Raji (cell line): ENCODE measurements around the gene ARIH2.
A peak's percentile ranks its signal among the peaks of the same experiment; 100 is the strongest.

Experiments used
- POLR2A ChIP-seq: IDR thresholded peaks from 2 replicates; pipeline ENCODE4 v1.6.1; 2011; ENCODE audit warnings: low read depth, low read length, control low read depth; ENCODE audit not compliant: insufficient read depth

The ARIH2 gene

DNA sequence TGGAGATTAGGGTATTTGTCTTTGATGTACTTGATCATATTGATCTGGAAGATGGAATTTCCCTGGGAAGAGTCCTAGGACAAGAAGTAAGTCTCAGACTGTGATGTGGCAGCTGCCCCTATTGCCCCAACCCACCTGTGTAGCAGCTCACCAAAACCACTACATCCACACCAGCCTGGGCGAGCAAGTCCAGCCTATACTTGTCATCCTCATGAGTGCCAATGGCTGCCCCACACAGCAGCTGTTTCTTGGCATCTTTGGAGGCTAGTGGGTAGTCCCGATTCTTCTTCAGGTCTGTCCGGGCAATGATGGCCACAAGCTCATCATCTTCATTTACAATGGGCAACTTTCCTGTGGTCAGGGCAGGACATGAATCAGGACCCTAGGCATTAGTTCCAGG lies 107.9 kb downstream of the ARIH2 start:
- TF ChIP-seq POLR2A, result peak; percentile 48; the same call in 1 of the 2 replicates

DNA sequence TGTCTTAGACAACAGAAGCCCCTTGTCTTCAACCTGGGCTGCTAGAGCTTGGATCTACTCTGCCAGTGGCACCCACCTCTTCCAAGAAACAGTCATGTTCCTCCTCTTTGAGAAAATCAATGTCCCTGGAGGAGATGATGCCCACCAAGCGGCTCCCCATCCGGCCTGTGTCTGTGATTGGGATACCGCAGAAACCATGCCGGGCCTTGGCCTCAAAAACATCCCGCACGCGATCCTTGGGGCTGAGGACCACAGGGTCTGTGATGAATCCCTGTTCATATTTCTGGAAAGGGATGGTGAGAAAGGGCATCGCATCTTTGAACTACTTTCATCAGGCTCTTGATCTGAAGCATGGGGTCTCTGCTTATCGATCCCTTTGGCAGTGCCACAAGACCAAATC lies 109.0 kb downstream of the ARIH2 start:
- TF ChIP-seq POLR2A, result peak; percentile 58

DNA sequence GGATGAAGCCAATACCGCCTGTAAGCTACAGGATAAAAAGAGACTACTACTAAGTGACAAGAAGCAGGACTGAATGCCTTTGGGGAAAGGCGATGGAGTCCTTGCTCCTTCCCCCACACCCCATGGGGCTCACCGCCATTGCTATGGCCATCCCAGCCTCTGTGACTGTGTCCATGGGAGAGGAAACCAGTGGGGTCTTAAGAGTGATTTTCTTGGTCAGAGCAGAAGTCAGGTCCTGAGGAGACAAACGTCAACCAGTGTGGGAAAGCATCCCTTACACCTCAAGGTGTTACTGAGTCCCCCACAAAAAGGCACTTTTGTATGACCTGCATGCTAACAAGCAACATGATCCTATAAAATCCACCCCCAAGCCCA lies 109.6 kb downstream of the ARIH2 start:
- peak; percentile 36; the same call in 1 of the 2 replicates for TF ChIP-seq POLR2A

DNA sequence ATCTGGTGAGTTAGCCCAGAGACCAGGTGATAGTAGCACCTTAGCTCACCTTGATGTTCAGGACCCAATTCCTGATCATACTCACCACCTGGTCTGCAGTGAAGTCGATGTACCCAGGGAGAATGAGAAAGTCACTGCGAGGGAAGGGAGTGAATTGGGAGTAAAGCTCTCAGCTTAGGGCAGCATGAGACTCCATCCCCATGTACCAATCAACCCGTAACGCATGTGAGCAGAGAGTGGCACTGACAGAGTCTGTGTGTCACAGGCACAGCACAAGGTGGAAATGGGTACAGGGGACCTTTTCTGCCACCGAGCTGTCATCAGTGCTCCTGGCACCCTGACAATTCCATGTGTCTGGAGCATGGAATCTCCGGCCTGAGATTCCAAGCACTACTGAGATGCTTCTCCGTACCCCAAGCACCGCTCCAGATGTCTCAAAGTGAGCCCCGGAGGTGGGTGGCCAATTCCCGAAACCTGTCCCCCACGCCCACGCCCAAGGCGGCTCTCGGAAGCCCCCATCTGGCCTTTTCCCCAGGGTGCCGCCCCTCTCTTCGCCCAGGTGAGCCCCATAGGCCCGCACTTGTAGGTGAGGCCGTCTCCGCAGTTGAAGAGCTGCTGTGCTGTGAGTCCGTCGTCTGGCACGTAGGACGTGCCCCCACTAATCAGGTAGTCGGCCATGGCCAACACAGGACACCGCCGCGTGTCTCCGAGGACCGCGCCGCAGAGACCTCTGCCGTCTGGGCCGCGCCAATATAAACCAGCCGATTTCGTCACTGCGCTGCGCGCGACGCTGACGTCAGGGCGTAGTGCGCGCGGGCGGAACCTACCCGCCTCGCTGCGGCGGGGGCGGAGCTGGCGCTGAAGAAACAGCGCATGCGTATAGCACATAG lies 110.3 kb downstream of the ARIH2 start, which contains the start of gene IMPDH2:
IMPDH2 (minus strand) TSS at position 726 of the 890 bp plus-strand sequence; CDS start at position 678, 48 bp downstream.
- peak; percentile 100 for TF ChIP-seq POLR2A

DNA sequence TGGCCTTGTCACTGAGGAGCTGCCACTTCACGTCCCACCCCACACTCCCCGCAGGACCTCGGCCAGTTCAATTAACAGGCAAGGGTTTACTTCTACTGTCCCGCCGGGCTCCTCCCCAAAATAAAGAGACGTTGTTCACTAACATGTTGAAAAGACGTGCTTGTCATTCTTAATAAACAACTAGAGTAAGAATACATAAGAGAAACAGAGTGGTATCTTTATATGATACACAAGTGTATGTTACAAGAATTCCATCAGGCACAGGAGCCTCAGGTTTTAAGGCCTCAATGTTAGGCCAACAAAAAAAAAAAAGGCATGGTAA lies 110.9 kb downstream of the ARIH2 start:
- no peak for TF ChIP-seq POLR2A

DNA sequence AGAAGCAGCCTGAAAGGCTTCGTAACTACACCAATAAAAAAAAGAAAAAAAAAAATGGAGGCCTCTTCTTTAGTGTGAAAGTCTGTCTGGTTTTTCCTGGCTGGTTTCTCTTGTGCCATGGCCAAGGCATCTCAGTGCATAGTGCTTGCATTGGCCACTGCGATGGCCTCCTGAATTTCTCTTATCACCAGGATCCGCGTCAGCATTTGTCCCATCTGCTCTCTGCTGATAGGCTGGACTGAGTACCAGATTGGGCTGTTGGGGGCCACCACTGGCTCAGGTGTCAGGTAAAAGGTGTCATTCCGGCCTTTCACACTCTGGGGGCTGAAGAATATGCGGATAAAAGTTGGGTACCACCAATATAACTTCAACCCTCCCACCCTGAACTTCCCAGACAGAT lies 111.7 kb downstream of the ARIH2 start:
- no peak for TF ChIP-seq POLR2A

DNA sequence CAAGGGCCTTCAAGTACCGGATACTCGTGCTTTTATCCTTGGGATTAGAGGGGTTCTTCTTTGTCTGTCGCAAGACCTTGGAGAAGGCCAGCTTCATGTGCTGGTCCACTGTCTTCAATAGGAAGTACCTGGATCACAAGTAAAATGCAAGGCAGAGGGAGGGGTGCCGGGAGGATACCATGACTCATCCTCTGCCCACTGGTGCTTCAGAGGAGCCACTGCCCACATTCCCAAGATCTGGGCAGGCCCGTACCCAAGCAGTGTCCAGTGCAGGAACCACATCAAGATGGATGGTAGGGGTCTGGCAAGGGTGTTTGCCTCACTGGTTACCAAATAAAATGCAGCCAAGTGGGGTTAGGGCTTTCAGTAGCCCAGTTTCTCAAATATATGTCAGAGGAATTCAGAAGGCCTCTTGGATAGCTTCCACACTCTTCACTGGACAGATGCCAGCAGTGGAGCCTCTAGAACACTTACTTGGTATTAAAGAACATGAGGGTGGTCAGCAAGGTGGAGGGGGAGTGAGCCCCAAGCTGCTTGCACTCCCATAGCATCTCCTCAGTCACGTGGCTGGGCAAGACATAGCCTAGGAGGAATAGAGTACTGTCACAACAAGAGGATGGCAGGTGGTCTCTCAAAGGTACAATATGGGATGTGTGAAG lies 114.1 kb downstream of the ARIH2 start:
- no peak for TF ChIP-seq POLR2A

DNA sequence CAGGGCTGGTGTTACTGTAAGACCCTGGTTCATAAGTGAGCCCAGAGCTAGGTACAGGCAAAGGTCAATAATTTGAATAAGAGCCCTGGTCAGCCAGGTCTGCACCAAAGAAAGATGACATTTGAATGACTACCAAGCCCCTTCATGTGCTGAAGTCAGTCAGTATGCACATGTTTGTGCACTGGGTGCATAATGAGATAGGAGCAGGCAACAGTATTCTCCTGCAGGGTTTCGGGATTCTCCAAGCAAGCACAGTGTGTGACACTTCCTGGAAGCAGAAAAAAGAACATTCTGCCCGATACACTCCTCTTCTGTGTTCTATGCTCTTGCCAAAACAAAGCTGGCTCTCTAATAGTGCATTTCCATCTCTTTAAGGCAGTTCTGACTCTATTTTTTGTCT lies 116.0 kb downstream of the ARIH2 start:
- no peak for TF ChIP-seq POLR2A

DNA sequence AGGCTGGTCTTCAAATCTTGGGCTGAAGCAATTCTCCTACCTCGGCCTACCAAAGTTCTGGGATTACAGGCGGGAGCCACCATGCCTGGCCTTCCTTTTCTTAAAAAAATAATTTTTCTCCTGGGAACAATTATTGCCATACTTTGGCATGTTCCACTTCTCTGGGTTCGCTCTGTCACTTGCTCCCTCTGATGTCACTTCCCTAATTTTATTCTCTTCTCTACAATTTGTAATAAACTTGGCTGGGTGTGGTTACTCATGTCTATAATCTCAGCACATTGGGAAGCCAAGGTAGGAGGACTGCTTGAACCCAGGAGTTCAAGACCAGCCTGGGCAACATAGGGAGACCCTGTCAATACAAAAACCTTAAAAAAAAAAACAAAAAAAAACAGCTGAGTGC lies 116.6 kb downstream of the ARIH2 start:
- no peak for TF ChIP-seq POLR2A
